CD14-positive monocyte (primary cell): ENCODE measurements around the gene ARL15. TPM values are rescaled to one million over a fixed set of nuclear protein-coding genes. Genes with fewer than 3 reads are reported as not detected.

Experiments used
- DNase-seq, 3 donors: peaks; one replicate each; pipeline ENCODE4 v3.0.0-alpha.2; 2011 to 2022
- H2AFZ ChIP-seq: 2 replicates; pipeline ENCODE4 v1.6.0; 2012; ENCODE audit warnings: mild to moderate bottlenecking, low read depth, low read length, inconsistent platforms; ENCODE audit not compliant: insufficient read depth, poor library complexity, severe bottlenecking
- H3K27ac ChIP-seq, 2 donors: 1 replicate in 1 of 2; 2 replicates in 1 of 2; pipeline ENCODE4 v1.5.1; 2012 to 2013; ENCODE audit warnings: low read length in 2 of 2, control low read depth in 1 of 2, inconsistent platforms in 1 of 2, low read depth in 1 of 2, mild to moderate bottlenecking in 1 of 2
- H3K27me3 ChIP-seq, 2 donors: one replicate each; pipeline versions ENCODE4 v1.6.0 to v1.6.1; 2011 to 2013; ENCODE audit warnings: low read length in 2 of 2; ENCODE audit not compliant: control insufficient read depth in 2 of 2, insufficient read depth in 2 of 2
- H3K36me3 ChIP-seq, 2 donors: replicated peaks in 1 of 2; 1 replicate in 1 of 2; 2 replicates in 1 of 2; pipeline versions ENCODE4 v1.5.1 to v1.6.1; 2012 to 2013; ENCODE audit warnings: low read length in 2 of 2, control low read depth in 1 of 2, inconsistent platforms in 1 of 2, mild to moderate bottlenecking in 1 of 2; ENCODE audit not compliant: insufficient read depth in 2 of 2, control insufficient read depth in 1 of 2
- H3K4me1 ChIP-seq, 2 donors: 1 replicate in 1 of 2; 2 replicates in 1 of 2; pipeline versions ENCODE4 v1.5.1 to v1.6.1; 2012 to 2013; ENCODE audit warnings: low read length in 2 of 2, control low read depth in 1 of 2, inconsistent platforms in 1 of 2, mild to moderate bottlenecking in 1 of 2, moderate library complexity in 1 of 2; ENCODE audit not compliant: insufficient read depth in 2 of 2, control insufficient read depth in 1 of 2
- H3K4me2 ChIP-seq: replicated peaks from 2 replicates; pipeline ENCODE3; 2012; ENCODE audit warnings: low read length, moderate library complexity, mild to moderate bottlenecking; ENCODE audit not compliant: poor library complexity, severe bottlenecking; ENCODE audit errors: extremely low read depth
- H3K4me3 ChIP-seq, 3 experiments: fragments of 200-600 bp in 1 of 3; sonication (generic) in 1 of 3; replicated peaks in 1 of 3; 1 replicate in 2 of 3; 2 replicates in 1 of 3; pipeline ENCODE4 v1.5.1; 2011 to 2013; ENCODE audit warnings: low read length in 3 of 3, mild to moderate bottlenecking in 3 of 3, control low read depth in 2 of 3, low read depth in 2 of 3, inconsistent platforms in 1 of 3, moderate library complexity in 1 of 3
- H3K79me2 ChIP-seq: 2 replicates; pipeline ENCODE4 v1.6.0; 2012; ENCODE audit warnings: mild to moderate bottlenecking, control low read depth, inconsistent platforms, low read length, moderate library complexity; ENCODE audit not compliant: insufficient read depth
- H3K9ac ChIP-seq: 2 replicates; pipeline ENCODE4 v1.6.0; 2017; ENCODE audit warnings: low read length, mild to moderate bottlenecking; ENCODE audit not compliant: insufficient read depth, poor library complexity, severe bottlenecking
- H3K9me3 ChIP-seq, 2 donors: replicated peaks in 1 of 2; 1 replicate in 1 of 2; 2 replicates in 1 of 2; pipeline versions ENCODE4 v1.5.1 to v1.6.1; 2012 to 2013; ENCODE audit warnings: low read length in 2 of 2, control low read depth in 1 of 2; ENCODE audit not compliant: control insufficient read depth in 1 of 2, insufficient read depth in 1 of 2
- H4K20me1 ChIP-seq: 2 replicates; pipeline ENCODE4 v1.6.0; 2012; ENCODE audit warnings: mild to moderate bottlenecking, low read length, control low read depth, moderate library complexity; ENCODE audit not compliant: insufficient read depth
- H3K27ac Mint-ChIP-seq, 7 donors: one replicate each; pipeline ENCODE4 v1.8.0; 2020; ENCODE audit warnings: mild to moderate bottlenecking in 7 of 7, mixed read lengths in 7 of 7, moderate library complexity in 6 of 7, inconsistent platforms in 2 of 7
- H3K27me3 Mint-ChIP-seq, 3 donors: one replicate each; pipeline ENCODE4 v1.8.0; 2021 to 2022; ENCODE audit warnings: low read depth in 3 of 3, mild to moderate bottlenecking in 3 of 3, mixed read lengths in 3 of 3, moderate library complexity in 3 of 3, inconsistent platforms in 1 of 3
- H3K36me3 Mint-ChIP-seq, 2 donors: one replicate each; pipeline ENCODE4 v1.8.0; 2020; ENCODE audit warnings: mixed read lengths in 2 of 2, inconsistent platforms in 1 of 2, mild to moderate bottlenecking in 1 of 2
- H3K4me1 Mint-ChIP-seq: one replicate; pipeline ENCODE4 v1.8.0; 2020; ENCODE audit warnings: mild to moderate bottlenecking, mixed read lengths
- H3K4me3 Mint-ChIP-seq, 2 donors: one replicate each; pipeline ENCODE4 v1.8.0; 2020; ENCODE audit warnings: mild to moderate bottlenecking in 2 of 2, mixed read lengths in 2 of 2, moderate library complexity in 1 of 2
- H3K9me3 Mint-ChIP-seq, 7 donors: one replicate each; pipeline ENCODE4 v1.8.0; 2020 to 2022; ENCODE audit warnings: mixed read lengths in 7 of 7, mild to moderate bottlenecking in 6 of 7, moderate library complexity in 6 of 7, inconsistent platforms in 2 of 7
- WGBS: methylation state at CpG from one replicate; pipeline ENCODE4 v1.1.5; 2013; ENCODE audit warnings: missing lambda C conversion rate; ENCODE audit not compliant: insufficient coverage; 5-methylcytosine and 5-hydroxymethylcytosine counted together
- intact Hi-C, 2 donors: fragments of 100-400 bp; cut with micrococcal nuclease; formaldehyde crosslinking; loops; one replicate each; pipeline versions ENCODE4 v1.15.0 to v1.15.1; 2023
- polyA plus RNA-seq, 3 donors: library from polyadenylated mRNA; depleted of rRNA in 1 of 3; unstranded in 2 of 3; stranded (reverse) in 1 of 3; fragments of 300-500 nt in 2 of 3; fragments of >200 nt in 1 of 3; fragmentation: Illumina TruSeq in 2 of 3; gene quantifications; 1 replicate in 2 of 3; 2 replicates in 1 of 3; pipeline ENCODE4 v1.2.3, GENCODE V29; 2012 to 2021
- TF ChIP-seq, protein P1 (sequence below): fragments of 200-600 bp; IDR thresholded peaks from one replicate; pipeline ENCODE4 v1.8.0; 2022; ENCODE audit warnings: antibody characterized with exemption, mild to moderate bottlenecking

ARL15 gene
- polyA plus RNA-seq, 3 donors: 10.5 to 27.6 (median 18.0) TPM

DNA sequence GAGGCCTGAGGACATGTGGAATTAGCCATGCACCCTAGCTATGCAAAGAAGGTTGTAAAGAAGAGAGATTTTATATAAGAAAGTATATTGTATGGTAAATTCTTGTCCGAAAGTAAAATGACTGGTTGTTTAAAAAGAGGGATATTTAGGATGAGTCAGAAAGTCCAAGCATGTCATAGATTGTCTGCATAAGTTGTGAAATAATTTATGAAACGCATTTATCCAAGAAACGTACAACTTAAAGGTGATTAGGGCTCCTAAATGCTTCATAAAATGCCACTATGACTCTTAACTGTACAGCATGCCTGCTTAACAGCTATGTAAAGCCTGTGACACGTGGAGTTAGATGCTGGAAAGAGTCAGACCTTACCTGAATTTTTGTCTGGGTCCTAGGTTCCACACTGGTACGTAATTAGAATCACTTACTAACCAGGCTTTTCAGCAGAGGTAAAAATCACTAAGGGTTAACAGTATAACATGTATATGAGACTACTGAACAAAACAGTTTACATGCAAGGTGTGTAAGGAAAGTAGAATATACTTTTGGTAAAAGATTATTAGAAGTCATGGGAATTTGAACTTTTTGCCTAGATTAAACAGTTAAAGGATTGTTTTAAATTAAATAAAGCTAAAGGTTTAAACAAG lies 37.0 kb upstream of the ARL15 start:
- 100% methylated on average over 1 of the region's 5 CpGs for WGBS
- intact Hi-C loops: no loop called here
- H3K4me3 ChIP-seq: no peak overlapping the region

DNA sequence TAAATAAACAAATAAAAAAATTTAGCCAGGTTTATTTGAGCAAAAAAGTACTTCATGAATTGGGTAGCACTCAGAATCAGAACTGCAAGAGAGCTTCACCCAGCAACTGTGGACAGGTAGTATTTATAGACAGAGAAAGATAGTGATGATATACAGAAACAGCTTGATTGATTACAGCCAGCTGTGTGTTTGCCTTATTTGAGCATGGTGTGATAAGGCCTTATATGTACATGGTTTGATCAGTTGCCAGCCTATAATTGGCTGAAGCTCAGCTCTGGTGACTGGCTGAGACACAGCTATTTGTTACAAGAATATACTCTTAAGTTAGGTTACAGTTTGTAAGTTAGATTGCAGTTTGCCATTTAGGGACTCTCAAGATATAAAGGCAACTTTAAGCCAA lies 34.3 kb upstream of the ARL15 start:
- H3K27me3 ChIP-seq: no peaks in the 10 kb centered on the region
- H3K36me3 ChIP-seq: no peaks in the 10 kb centered on the region
- H3K36me3 Mint-ChIP-seq: no peaks in the 10 kb centered on the region
- H3K4me3 ChIP-seq: no peak overlapping the region
- no peaks in the 10 kb centered on the region for H3K79me2 ChIP-seq
- TF ChIP-seq, protein P1, sequence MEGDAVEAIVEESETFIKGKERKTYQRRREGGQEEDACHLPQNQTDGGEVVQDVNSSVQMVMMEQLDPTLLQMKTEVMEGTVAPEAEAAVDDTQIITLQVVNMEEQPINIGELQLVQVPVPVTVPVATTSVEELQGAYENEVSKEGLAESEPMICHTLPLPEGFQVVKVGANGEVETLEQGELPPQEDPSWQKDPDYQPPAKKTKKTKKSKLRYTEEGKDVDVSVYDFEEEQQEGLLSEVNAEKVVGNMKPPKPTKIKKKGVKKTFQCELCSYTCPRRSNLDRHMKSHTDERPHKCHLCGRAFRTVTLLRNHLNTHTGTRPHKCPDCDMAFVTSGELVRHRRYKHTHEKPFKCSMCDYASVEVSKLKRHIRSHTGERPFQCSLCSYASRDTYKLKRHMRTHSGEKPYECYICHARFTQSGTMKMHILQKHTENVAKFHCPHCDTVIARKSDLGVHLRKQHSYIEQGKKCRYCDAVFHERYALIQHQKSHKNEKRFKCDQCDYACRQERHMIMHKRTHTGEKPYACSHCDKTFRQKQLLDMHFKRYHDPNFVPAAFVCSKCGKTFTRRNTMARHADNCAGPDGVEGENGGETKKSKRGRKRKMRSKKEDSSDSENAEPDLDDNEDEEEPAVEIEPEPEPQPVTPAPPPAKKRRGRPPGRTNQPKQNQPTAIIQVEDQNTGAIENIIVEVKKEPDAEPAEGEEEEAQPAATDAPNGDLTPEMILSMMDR: no peak
- no peak overlapping the region for H3K4me3 Mint-ChIP-seq
- H3K4me1 Mint-ChIP-seq: no peaks in the 10 kb centered on the region
- no peak for DNase-seq
- peaks cover 5 to 21% (median 13%) of the 10 kb centered on the region in 7 donors for H3K9me3 Mint-ChIP-seq
- peaks cover 0 to 15% of the 10 kb centered on the region in 2 donors for H3K9me3 ChIP-seq
- H2AFZ ChIP-seq: no peak overlapping the region
- H3K4me2 ChIP-seq: no peak overlapping the region
- intact Hi-C loops: no loop called here
- no peaks in the 10 kb centered on the region for H3K4me1 ChIP-seq
- H3K9ac ChIP-seq: no peak overlapping the region
- H3K27ac ChIP-seq: no peak overlapping the region
- H3K27me3 Mint-ChIP-seq: no peaks in the 10 kb centered on the region
- H4K20me1 ChIP-seq: no peaks in the 10 kb centered on the region
- no peak overlapping the region for H3K27ac Mint-ChIP-seq

More for the DNA sequence above, 37.0 kb upstream of the ARL15 start:
- H3K4me3 Mint-ChIP-seq: no peak overlapping the region
- Histone ChIP-seq H3K9me3 (peaks cover 0 to 15% of the 10 kb centered on the region in 2 donors), H3K79me2 (no peaks in the 10 kb centered on the region), H3K9ac (no peak overlapping the region), H3K4me2 (no peak overlapping the region), H3K36me3 (no peaks in the 10 kb centered on the region), H3K27ac (no peak overlapping the region), H3K27me3 (no peaks in the 10 kb centered on the region), H2AFZ (no peak overlapping the region), H4K20me1 (no peaks in the 10 kb centered on the region), H3K4me1 (no peaks in the 10 kb centered on the region)
- no peaks in the 10 kb centered on the region for H3K36me3 Mint-ChIP-seq
- DNase-seq: no peak
- H3K4me1 Mint-ChIP-seq: no peaks in the 10 kb centered on the region
- H3K27me3 Mint-ChIP-seq: no peaks in the 10 kb centered on the region
- TF ChIP-seq, protein P1: no peak
- no peak overlapping the region for H3K27ac Mint-ChIP-seq
- H3K9me3 Mint-ChIP-seq: peaks cover 5 to 22% (median 13%) of the 10 kb centered on the region in 7 donors
